ENCODE results near the gene PRKCD. TPM values are rescaled to one million over a fixed set of nuclear protein-coding genes. Genes with fewer than 3 reads are reported as not detected.

PRKCD gene
- total and polyA plus RNA-seq, 9 of the 15 experiments (the other 6 are each of a cell fraction or from before 2014, with no cell fraction given), result 2.5 to 19.5 (median 6.1) TPM

GRCh38 chr3:53130179-53131061, 30.6 kb upstream of the PRKCD start, which contains the start of gene RFT1 (continued):
- TF ChIP-seq NR2C1 (IDR thresholded peaks at IDR 0.05) (no peak), NR2C1 (tag; IDR thresholded peaks at IDR 0.05) (no peak), ZNF449 (CRISPR knock-in tag; IDR thresholded peaks at IDR 0.05) (no peak), SIN3B (IDR thresholded peaks at IDR 0.05; ENCODE audit: low read depth) (peak; percentile 85; the same call in 1 of the 2 replicates), EP400 (IDR thresholded peaks at IDR 0.05) (peak; percentile 94), NCOA4 (IDR thresholded peaks at IDR 0.05; ENCODE audit: partially characterized antibody) (no peak)
- TF ChIP-seq, protein P1, sequence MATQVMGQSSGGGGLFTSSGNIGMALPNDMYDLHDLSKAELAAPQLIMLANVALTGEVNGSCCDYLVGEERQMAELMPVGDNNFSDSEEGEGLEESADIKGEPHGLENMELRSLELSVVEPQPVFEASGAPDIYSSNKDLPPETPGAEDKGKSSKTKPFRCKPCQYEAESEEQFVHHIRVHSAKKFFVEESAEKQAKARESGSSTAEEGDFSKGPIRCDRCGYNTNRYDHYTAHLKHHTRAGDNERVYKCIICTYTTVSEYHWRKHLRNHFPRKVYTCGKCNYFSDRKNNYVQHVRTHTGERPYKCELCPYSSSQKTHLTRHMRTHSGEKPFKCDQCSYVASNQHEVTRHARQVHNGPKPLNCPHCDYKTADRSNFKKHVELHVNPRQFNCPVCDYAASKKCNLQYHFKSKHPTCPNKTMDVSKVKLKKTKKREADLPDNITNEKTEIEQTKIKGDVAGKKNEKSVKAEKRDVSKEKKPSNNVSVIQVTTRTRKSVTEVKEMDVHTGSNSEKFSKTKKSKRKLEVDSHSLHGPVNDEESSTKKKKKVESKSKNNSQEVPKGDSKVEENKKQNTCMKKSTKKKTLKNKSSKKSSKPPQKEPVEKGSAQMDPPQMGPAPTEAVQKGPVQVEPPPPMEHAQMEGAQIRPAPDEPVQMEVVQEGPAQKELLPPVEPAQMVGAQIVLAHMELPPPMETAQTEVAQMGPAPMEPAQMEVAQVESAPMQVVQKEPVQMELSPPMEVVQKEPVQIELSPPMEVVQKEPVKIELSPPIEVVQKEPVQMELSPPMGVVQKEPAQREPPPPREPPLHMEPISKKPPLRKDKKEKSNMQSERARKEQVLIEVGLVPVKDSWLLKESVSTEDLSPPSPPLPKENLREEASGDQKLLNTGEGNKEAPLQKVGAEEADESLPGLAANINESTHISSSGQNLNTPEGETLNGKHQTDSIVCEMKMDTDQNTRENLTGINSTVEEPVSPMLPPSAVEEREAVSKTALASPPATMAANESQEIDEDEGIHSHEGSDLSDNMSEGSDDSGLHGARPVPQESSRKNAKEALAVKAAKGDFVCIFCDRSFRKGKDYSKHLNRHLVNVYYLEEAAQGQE (IDR thresholded peaks at IDR 0.05; ENCODE audit: borderline replicate concordance), result no peak
- TF ChIP-seq, protein P1 (CRISPR knock-in tag; IDR thresholded peaks at IDR 0.05; ENCODE audit: low read depth), result no peak
- TF ChIP-seq, protein P2, sequence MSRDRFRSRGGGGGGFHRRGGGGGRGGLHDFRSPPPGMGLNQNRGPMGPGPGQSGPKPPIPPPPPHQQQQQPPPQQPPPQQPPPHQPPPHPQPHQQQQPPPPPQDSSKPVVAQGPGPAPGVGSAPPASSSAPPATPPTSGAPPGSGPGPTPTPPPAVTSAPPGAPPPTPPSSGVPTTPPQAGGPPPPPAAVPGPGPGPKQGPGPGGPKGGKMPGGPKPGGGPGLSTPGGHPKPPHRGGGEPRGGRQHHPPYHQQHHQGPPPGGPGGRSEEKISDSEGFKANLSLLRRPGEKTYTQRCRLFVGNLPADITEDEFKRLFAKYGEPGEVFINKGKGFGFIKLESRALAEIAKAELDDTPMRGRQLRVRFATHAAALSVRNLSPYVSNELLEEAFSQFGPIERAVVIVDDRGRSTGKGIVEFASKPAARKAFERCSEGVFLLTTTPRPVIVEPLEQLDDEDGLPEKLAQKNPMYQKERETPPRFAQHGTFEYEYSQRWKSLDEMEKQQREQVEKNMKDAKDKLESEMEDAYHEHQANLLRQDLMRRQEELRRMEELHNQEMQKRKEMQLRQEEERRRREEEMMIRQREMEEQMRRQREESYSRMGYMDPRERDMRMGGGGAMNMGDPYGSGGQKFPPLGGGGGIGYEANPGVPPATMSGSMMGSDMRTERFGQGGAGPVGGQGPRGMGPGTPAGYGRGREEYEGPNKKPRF (IDR thresholded peaks at IDR 0.05; ENCODE audit: low read depth, low read length), result no peak
- TF ChIP-seq, protein P3, sequence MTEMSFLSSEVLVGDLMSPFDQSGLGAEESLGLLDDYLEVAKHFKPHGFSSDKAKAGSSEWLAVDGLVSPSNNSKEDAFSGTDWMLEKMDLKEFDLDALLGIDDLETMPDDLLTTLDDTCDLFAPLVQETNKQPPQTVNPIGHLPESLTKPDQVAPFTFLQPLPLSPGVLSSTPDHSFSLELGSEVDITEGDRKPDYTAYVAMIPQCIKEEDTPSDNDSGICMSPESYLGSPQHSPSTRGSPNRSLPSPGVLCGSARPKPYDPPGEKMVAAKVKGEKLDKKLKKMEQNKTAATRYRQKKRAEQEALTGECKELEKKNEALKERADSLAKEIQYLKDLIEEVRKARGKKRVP (CRISPR knock-in tag; IDR thresholded peaks at IDR 0.05), result no peak
